HepG2 (cell line): Measurements from ENCODE around the gene SLC28A1. TPM values are rescaled to one million over a fixed set of nuclear protein-coding genes. Genes with fewer than 3 reads are reported as not detected.
"Not testable (repeated sequence)": the region's sequence is repeated elsewhere in the genome, so short reads cannot be mapped to it uniquely, and the experiment has no call there.

Source experiments
- ATAC-seq: fragments of 200-7000 bp; cut with Tn5 transposase; 3 replicates; pipeline ENCODE4 v1.9.1; 2020; ENCODE audit warnings: mild to moderate bottlenecking, moderate library complexity
- BruUV-seq: library from RNA; stranded (reverse); fragments of 400-500 nt; replicated peaks from 2 replicates; lab custom pipeline; 2021; lab: Mats Ljungman, UMichigan
- CTCF ChIA-PET: fragments of 300-600 bp; formaldehyde crosslinking; extraction: SDS; loops from one replicate; lab custom pipeline; 2021; ENCODE audit warnings: low total read pairs, inconsistent platforms, low intra/inter-chr PET ratio; lab: Yijun Ruan, JAX
- POLR2A ChIA-PET: fragments of 350-600 bp; sonication (Branson Sonifier 250); formaldehyde crosslinking; loops from one replicate; lab custom pipeline; 2020; ENCODE audit warnings: antibody characterized with exemption, inconsistent platforms; lab: Yijun Ruan, JAX
- DNase-seq: peaks from one replicate; pipeline ENCODE4 v3.0.0-alpha.2; 2015; ENCODE audit warnings: low spot score
- FAIRE-seq: peaks from 3 replicates; lab custom pipeline; 2011; peaks lifted over from hg19 to GRCh38; lab: Jason Lieb, UNC
- H2AFZ ChIP-seq: one replicate; pipeline ENCODE4 v1.6.1; 2011; ENCODE audit warnings: low read length, inconsistent platforms
- H3K27ac ChIP-seq: fragments of 300-600 bp; 3 replicates; pipeline ENCODE4 v1.8.0; 2011; ENCODE audit warnings: mixed run types, mild to moderate bottlenecking, mixed read lengths, low read length, inconsistent platforms; ENCODE audit not compliant: insufficient read depth; ENCODE audit errors: extremely low read length
- H3K27me3 ChIP-seq, 2 experiments: fragments of 200-600 bp in 1 of 2; 2 replicates in 1 of 2; 3 replicates in 1 of 2; pipeline versions ENCODE4 v1.6.0 to v1.8.0; 2011; ENCODE audit warnings: low read length in 2 of 2, mild to moderate bottlenecking in 2 of 2, moderate library complexity in 2 of 2, inconsistent platforms in 1 of 2; ENCODE audit not compliant: insufficient read depth in 2 of 2, control insufficient read depth in 1 of 2
- H3K36me3 ChIP-seq, 2 experiments: fragments of 200-600 bp in 1 of 2; replicated peaks in 1 of 2; 2 replicates in 1 of 2; 3 replicates in 1 of 2; pipeline versions ENCODE4 v1.5.1 to v1.8.0; 2011; ENCODE audit warnings: low read length in 2 of 2, inconsistent platforms in 1 of 2; ENCODE audit not compliant: insufficient read depth in 2 of 2, control insufficient read depth in 1 of 2
- H3K4me1 ChIP-seq: 2 replicates; pipeline ENCODE4 v1.5.1; 2012; ENCODE audit warnings: low read length, inconsistent platforms; ENCODE audit not compliant: insufficient read depth
- H3K4me2 ChIP-seq: 2 replicates; pipeline ENCODE4 v1.6.0; 2011; ENCODE audit warnings: low read depth, low read length, inconsistent platforms
- H3K4me3 ChIP-seq, 3 experiments: fragments of 200-600 bp in 1 of 3; sonication (generic), shearing (Covaris generic) in 1 of 3; replicated peaks in 1 of 3; 2 replicates each; pipeline ENCODE4 v1.5.1; 2011 to 2016; ENCODE audit warnings: low read length in 3 of 3, inconsistent platforms in 2 of 3, low read depth in 2 of 3, mild to moderate bottlenecking in 2 of 3, control low read depth in 1 of 3, mixed read lengths in 1 of 3; ENCODE audit not compliant: insufficient read depth in 1 of 3
- H3K79me2 ChIP-seq: one replicate; pipeline ENCODE4 v1.6.1; 2011; ENCODE audit warnings: low read length, inconsistent platforms; ENCODE audit not compliant: insufficient read depth
- H3K9ac ChIP-seq: 2 replicates; pipeline ENCODE4 v1.6.0; 2011; ENCODE audit warnings: mild to moderate bottlenecking, low read depth, low read length, inconsistent platforms; ENCODE audit not compliant: insufficient read depth
- H3K9me3 ChIP-seq: 2 replicates; pipeline ENCODE4 v1.5.1; 2012; ENCODE audit warnings: mild to moderate bottlenecking, low read length
- H4K20me1 ChIP-seq: 2 replicates; pipeline ENCODE4 v1.6.0; 2011; ENCODE audit warnings: inconsistent platforms, mild to moderate bottlenecking, low read length, moderate library complexity; ENCODE audit not compliant: insufficient read depth
- CEBPG ChIP-seq: IDR thresholded peaks from 2 replicates; pipeline ENCODE4 v1.6.1; 2016
- FOXO4 ChIP-seq: sonication (generic); formaldehyde crosslinking; conservative IDR thresholded peaks from 2 replicates; pipeline ENCODE4 v1.8.1; 2023; ENCODE audit warnings: missing genetic modification reagents
- HNRNPLL ChIP-seq: fragments of 200-400 bp; formaldehyde crosslinking; IDR thresholded peaks from 2 replicates; pipeline ENCODE4 v1.6.1; 2017; ENCODE audit warnings: mild to moderate bottlenecking, low read depth, low read length; ENCODE audit not compliant: poor library complexity, severe bottlenecking
- ISL2 ChIP-seq: sonication (generic); formaldehyde crosslinking; IDR thresholded peaks from 2 replicates; pipeline ENCODE4 v1.5.0; 2020; ENCODE audit warnings: missing genetic modification reagents
- PHB2 ChIP-seq: fragments of 450-650 bp; IDR thresholded peaks from 2 replicates; pipeline ENCODE4 v1.6.1; 2018; ENCODE audit not compliant: partially characterized antibody
- SP140L ChIP-seq: sonication (generic); formaldehyde crosslinking; IDR thresholded peaks from 2 replicates; pipeline ENCODE4 v1.4.0; 2020; ENCODE audit warnings: missing genetic modification reagents, borderline replicate concordance
- SYNCRIP ChIP-seq: fragments of 200-400 bp; formaldehyde crosslinking; IDR thresholded peaks from 2 replicates; pipeline ENCODE4 v1.6.1; 2018; ENCODE audit warnings: mild to moderate bottlenecking, low read depth, low read length; ENCODE audit not compliant: insufficient read depth
- ZNF331 ChIP-seq: sonication (generic); formaldehyde crosslinking; IDR thresholded peaks from 2 replicates; pipeline ENCODE4 v1.4.0; 2020; ENCODE audit warnings: missing genetic modification reagents
- ZNF883 ChIP-seq: sonication (generic); formaldehyde crosslinking; IDR thresholded peaks from 2 replicates; pipeline ENCODE4 v1.5.1; 2020; ENCODE audit warnings: mild to moderate bottlenecking, missing genetic modification reagents; ENCODE audit errors: not compliant biosample characterization
- WGBS: methylation state at CpG from one replicate; pipeline ENCODE4 v1.1.6; 2017; ENCODE audit warnings: low lambda C conversion rate; 5-methylcytosine and 5-hydroxymethylcytosine counted together
- in situ Hi-C: cut with HindIII; loops from 2 replicates; pipeline ENCODE4 v1.10.0; 2017; ENCODE audit warnings: low pct_unique_long_range_greater_than_20kb; ENCODE audit not compliant: extremely low pct_ligation_motif_present
- intact Hi-C: fragments of 100-400 bp; cut with micrococcal nuclease; formaldehyde crosslinking; loops from one replicate; pipeline ENCODE4 v1.10.0; 2022; ENCODE audit not compliant: unreplicated experiment
- polyA plus RNA-seq, 8 experiments: library from polyadenylated mRNA; depleted of rRNA in 3 of 8; stranded (reverse) in 7 of 8; unstranded in 1 of 8; fragments of >200 nt; fragmentation: Illumina TruSeq in 4 of 8; extraction: Trizol in 4 of 8; gene quantifications; 2 replicates each; pipeline versions ENCODE4 v1.2.1 to v1.2.3, GENCODE V29; 2011 to 2016; ENCODE audit warnings: low read depth in 4 of 8, missing spikeins in 1 of 8, mixed read lengths in 1 of 8; ENCODE audit not compliant: insufficient read depth in 1 of 8
- total RNA-seq, 5 experiments: library from RNA; depleted of rRNA; stranded (reverse); fragments of >200 nt; fragmentation: Illumina TruSeq; extraction: Trizol; gene quantifications; 2 replicates each; pipeline ENCODE4 v1.2.3, GENCODE V29; 2016; ENCODE audit warnings: low read depth in 1 of 5

SLC28A1 gene
- total and polyA plus RNA-seq, 2 of the 13 experiments (the other 11 are each of a cell fraction or from before 2014, with no cell fraction given): 0.31 to 5.8 TPM

- POLR2A ChIA-PET: interaction anchor here (0.6 kb wide), 1 partner anchor 14 kb away, joined by 3 read pairs; no protein-coding TSS in a partner anchor
- H3K27me3 ChIP-seq, H3K4me3 ChIP-seq, H3K36me3 ChIP-seq, H4K20me1 ChIP-seq, DNase-seq, H2AFZ ChIP-seq, H3K9ac ChIP-seq, H3K4me2 ChIP-seq, CTCF ChIA-PET, H3K27ac ChIP-seq, H3K9me3 ChIP-seq, ATAC-seq, BruUV-seq, H3K79me2 ChIP-seq, FAIRE-seq: not testable (repeated sequence)
- in situ Hi-C loops: loop anchor here (5.0 to 10.0 kb wide), 3 partner anchors 98 to 330 kb away; partner anchors contain the start of genes NMB and WDR73
- intact Hi-C loops: loop anchor here (5.0 kb wide), 1 partner anchor 338 kb away; no protein-coding TSS in a partner anchor
- 75% methylated on average over 17 of the region's 17 CpGs for WGBS
- peaks cover 40% of the 10 kb centered on the region for H3K4me1 ChIP-seq
- peak; percentile 36; the same call in 1 of the 2 replicates for TF ChIP-seq CEBPG
These were observed 40.5 kb downstream of the SLC28A1 start for GRCh38 chr15:84924821-84925569.

GRCh38 chr15:84925906-84926305 lies 41.4 kb downstream of the SLC28A1 start:
- ChIA-PET POLR2A (no interaction called here), CTCF (no interaction called here)
- in situ Hi-C loops: loop anchor here (5.0 to 10.0 kb wide), 3 partner anchors 99 to 331 kb away; partner anchors contain the start of genes NMB and WDR73
- Histone ChIP-seq H3K4me1 (peaks cover 46% of the 10 kb centered on the region), H3K27me3 (no peaks in the 10 kb centered on the region; a peak in 1 of 5 replicates), H3K4me2 (no peak overlapping the region), H4K20me1 (no peaks in the 10 kb centered on the region), H3K9me3 (no peaks in the 10 kb centered on the region), H2AFZ (no peak overlapping the region), H3K27ac (no peak overlapping the region), H3K9ac (no peak overlapping the region), H3K4me3 (no peak overlapping the region), H3K36me3 (no peaks in the 10 kb centered on the region), H3K79me2 (no peaks in the 10 kb centered on the region)
- TF ChIP-seq ISL2 (CRISPR knock-in tag): no peak
- no peak for TF ChIP-seq PHB2
- no peak for TF ChIP-seq ZNF883
- TF ChIP-seq ZNF331 (CRISPR knock-in tag): no peak
- no peak for TF ChIP-seq SYNCRIP
- no peak for TF ChIP-seq SP140L (CRISPR knock-in tag)
- TF ChIP-seq HNRNPLL: no peak
- TF ChIP-seq FOXO4 (CRISPR knock-in tag): no peak
- intact Hi-C loops: loop anchor here (5.0 kb wide), 1 partner anchor 339 kb away; no protein-coding TSS in a partner anchor
- ATAC-seq (no peak), DNase-seq (no peak), FAIRE-seq (no peak)
- no TSS peak for BruUV-seq
- 97% methylated on average over 1 of the region's 1 CpG for WGBS
